Stimulated activated CD8-positive, alpha-beta memory T cell treated with anti-CD3 and anti-CD28 coated beads, Interleukin-4, amount 100 ng/mL, for 1 hour (primary cell): ENCODE results near the gene ASXL1.

ENCODE experiments used
- DNase-seq, 2 donors: peaks; one replicate each; pipeline ENCODE4 v3.0.0-alpha.2; 2020; ENCODE audit warnings: low read depth in 2 of 2, low spot score in 1 of 2

The ASXL1 gene

GRCh38 chr20:32404017-32404416 is 45.9 kb downstream of the ASXL1 start:
- no peak for DNase-seq

DNA sequence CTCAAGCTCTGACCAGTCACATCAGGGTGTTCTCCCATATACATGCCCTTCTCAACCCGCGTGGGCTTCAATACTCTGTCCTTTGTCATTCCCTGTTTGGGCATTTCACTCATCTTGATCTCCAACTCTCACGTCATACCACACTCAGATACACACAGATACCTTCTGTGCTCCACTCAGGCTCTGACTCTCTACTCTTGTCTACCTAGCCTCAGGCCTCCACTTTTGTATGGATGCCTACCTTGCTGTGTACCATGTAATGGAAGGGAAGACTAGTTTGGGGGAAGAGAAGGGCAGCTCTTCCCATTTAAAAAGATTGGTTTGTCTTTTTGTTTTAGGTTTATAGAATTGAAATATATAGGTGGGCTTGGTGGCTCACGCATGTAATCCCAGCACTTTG is 48.6 kb downstream of the ASXL1 start:
- no peak for DNase-seq

DNA sequence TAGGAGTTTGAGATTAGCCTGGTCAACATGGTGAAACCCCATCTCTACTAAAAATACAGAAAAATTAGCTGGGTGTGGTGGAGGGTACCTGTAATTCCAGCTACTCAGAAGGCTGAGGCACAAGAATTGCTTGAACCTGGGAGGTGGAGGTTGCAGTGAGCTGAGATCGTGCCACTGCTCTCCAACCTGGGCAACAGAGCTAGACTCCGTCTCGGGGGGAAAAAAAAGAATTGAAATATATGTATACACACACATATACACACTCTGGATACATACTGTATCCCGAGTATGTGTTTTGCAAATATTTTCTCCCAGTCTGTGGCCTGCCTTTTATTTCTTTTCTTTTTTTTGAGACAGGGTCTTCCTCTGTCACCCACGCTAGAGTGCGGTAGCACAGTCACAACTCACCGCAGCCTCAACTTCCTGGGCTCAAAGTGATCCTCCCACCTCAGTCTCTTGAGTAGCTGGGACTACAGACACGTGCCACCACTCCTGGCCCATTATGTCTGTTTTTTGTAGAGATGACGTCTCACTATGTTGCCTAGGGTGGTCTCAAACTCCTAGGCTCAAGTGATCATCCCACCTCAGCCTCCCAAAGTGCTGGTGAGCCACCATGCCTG is 49.1 kb downstream of the ASXL1 start:
- peak in 1 of 2 donors; percentile 27 for DNase-seq

- DNase-seq: no peak
Measured at GRCh38 chr20:32411955-32412706, 54.0 kb downstream of the ASXL1 start.

DNA sequence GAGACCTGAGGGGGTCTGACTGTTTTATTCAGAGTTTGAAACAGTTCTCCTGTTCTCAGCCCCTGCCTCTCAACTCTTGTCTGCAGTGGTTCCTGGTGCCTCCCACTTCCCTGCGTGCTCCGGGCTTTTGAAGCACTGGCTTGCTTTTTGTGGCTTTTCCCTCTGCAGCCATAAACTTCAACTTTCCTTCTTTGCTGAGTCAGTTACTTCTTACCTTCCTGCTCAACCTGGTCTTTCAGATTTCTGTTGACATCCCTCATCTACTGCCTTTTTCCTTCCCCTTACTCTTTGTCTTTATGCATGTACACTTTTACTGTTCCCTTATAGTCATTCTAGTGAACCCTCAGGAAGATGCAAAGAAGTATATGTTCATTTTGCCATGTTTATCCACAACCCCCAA is 57.4 kb downstream of the ASXL1 start:
- DNase-seq: no peak

DNA sequence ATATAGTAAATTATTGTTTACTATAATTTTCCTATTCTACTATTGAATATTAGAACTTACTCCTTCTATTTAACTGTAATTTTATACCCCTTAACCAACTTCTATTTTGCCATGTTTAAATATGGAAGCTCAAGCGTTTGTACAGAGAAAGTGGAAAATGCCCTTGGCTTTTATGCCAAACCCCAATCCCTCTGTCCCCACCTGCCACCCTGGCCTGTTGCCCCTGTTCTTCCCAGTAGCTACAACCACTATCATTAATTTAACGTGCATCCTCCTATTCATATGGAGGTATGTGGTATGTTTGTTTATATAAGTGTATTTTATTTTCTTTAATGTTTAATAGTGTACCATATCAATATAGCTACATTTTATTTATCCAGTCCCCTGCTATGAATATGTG is 58.1 kb downstream of the ASXL1 start:
- no peak for DNase-seq

DNA sequence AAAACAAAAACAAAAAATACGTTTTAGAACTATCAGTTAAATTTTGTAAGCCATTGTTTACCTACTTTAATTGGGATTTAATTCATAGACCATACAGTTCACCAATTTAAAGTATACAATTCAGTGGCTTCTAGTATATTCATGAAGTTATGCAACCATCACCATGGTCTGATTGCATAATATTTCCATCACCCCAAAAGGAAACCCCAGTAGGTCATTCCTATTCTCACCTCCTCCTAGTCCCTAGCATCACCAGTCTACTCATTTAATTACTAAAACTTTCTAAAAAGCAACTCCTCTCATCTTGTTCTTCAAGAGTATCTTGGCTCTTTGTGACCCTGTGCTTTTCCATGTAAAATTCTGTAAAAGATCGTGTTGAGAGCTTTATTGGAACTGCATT is 60.2 kb downstream of the ASXL1 start:
- DNase-seq: no peak

- no peak for DNase-seq
Measured at GRCh38 chr20:32421290-32421689, 63.2 kb downstream of the ASXL1 start.

DNA sequence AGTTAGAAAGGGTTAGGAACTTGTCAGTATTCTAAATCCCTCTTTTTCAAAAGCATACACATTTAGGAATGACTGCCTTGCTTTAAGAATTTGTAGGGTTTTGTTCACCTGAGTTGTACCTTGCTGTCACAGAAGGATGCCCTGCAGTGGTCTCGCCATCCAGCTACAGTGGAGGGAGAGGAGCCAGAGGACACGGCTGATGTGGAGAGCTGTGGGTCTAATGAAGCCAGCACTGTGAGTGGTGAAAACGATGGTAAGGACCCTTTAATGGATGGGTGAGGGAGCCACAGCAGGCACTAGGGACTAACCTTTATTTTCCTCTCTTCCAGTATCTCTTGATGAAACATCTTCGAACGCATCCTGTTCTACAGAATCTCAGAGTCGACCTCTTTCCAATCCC is 69.9 kb downstream of the ASXL1 start:
- no peak for DNase-seq

DNA sequence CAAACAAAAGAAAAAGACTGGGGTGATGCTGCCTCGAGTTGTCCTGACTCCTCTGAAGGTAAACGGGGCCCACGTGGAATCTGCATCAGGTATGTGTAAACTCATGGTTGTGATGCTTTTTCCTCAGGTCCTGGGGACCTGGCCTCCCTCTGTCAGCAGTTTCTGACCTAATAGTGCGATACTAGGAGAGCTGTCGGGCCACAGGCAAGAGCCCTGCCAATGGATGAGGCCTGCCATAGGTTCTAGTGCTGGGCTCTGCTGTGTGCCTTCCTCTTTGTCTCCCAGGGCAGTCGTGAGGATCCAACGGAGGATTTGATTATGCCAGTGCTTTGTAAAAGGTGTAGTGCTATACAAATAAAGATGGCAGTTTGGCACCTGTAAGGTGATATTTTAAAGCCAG is 71.2 kb downstream of the ASXL1 start:
- DNase-seq: no peak

DNA sequence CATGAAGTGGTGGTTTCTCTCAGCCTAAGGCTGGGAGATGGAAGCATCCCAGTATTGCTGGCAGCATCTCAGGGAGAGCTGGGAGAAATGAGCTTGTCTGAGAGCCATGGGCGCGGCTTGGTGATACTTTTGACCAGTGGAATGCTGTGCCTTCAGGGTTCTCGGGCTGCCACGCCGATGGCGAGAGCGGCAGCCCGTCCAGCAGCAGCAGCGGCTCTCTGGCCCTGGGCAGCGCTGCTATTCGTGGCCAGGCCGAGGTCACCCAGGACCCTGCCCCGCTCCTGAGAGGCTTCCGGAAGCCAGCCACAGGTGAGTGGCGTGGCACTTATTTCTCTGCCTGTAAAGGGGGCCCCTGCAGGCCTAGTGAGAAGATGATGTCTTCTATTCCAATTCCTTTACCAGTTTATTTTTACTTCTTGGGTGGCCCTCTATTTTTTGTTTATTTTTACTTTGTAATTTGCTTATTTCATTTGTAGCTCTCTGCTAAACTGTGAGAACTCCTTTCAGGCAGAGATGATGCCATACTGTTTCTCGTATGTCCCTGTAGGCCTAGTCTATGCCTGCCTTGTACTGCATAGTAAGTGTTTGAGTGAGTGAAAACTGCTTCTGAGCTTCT is 71.7 kb downstream of the ASXL1 start:
- DNase-seq: no peak

DNA sequence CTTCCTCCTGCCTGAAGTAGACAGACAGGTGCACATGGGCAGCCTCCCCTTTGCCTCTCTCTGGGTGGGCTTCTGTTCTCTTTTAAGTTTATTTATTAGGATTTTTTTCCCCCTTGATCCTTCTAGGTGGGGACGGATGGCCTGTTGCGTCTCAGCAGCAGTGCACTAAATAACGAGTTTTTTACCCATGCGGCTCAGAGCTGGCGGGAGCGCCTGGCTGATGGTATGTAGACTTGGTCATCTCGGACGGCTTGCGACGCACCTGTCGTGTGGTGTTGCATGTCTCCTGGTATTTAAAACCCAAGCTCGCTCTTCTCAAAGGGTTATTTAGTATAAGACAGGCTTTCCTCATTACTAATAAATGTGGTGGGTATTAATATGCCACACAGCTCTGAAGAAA is 73.3 kb downstream of the ASXL1 start:
- no peak for DNase-seq

- DNase-seq: no peak
Measured at GRCh38 chr20:32432277-32432676, 74.1 kb downstream of the ASXL1 start.

DNA sequence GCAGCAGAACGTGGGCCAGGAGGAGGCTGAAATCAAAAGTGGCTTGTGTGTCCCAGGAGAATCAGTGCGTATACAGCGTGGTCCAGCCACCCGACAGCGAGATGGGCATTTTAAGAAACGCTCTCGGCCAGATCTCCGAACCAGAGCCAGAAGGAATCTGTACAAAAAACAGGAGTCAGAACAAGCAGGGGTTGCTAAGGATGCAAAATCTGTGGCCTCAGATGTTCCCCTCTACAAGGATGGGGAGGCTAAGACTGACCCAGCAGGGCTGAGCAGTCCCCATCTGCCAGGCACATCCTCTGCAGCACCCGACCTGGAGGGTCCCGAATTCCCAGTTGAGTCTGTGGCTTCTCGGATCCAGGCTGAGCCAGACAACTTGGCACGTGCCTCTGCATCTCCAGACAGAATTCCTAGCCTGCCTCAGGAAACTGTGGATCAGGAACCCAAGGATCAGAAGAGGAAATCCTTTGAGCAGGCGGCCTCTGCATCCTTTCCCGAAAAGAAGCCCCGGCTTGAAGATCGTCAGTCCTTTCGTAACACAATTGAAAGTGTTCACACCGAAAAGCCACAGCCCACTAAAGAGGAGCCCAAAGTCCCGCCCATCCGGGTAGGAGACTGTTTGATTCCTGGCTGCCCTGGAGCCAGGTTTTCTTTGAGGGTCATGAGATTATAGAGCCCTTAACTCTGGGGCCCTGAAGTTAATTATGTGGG is 75.3 kb downstream of the ASXL1 start:
- no peak for DNase-seq

GRCh38 chr20:32434434-32434833 is 76.3 kb downstream of the ASXL1 start:
- no peak for DNase-seq

DNA sequence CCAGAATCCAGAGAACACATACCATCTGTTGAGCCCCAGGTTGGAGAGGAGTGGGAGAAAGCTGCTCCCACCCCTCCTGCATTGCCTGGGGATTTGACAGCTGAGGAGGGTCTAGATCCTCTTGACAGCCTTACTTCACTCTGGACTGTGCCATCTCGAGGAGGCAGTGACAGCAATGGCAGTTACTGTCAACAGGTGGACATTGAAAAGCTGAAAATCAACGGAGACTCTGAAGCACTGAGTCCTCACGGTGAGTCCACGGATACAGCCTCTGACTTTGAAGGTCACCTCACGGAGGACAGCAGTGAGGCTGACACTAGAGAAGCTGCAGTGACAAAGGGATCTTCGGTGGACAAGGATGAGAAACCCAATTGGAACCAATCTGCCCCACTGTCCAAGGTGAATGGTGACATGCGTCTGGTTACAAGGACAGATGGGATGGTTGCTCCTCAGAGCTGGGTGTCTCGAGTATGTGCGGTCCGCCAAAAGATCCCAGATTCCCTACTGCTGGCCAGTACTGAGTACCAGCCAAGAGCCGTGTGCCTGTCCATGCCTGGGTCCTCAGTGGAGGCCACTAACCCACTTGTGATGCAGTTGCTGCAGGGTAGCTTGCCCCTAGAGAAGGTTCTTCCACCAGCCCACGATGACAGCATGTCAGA is 77.4 kb downstream of the ASXL1 start:
- DNase-seq: no peak

DNA sequence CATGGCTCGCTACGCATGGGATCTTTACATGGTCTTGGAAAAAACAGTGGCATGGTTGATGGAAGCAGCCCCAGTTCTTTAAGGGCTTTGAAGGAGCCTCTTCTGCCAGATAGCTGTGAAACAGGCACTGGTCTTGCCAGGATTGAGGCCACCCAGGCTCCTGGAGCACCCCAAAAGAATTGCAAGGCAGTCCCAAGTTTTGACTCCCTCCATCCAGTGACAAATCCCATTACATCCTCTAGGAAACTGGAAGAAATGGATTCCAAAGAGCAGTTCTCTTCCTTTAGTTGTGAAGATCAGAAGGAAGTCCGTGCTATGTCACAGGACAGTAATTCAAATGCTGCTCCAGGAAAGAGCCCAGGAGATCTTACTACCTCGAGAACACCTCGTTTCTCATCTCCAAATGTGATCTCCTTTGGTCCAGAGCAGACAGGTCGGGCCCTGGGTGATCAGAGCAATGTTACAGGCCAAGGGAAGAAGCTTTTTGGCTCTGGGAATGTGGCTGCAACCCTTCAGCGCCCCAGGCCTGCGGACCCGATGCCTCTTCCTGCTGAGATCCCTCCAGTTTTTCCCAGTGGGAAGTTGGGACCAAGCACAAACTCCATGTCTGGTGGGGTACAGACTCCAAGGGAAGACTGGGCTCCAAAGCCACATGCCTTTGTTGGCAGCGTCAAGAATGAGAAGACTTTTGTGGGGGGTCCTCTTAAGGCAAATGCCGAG is 78.2 kb downstream of the ASXL1 start:
- no peak for DNase-seq

DNA sequence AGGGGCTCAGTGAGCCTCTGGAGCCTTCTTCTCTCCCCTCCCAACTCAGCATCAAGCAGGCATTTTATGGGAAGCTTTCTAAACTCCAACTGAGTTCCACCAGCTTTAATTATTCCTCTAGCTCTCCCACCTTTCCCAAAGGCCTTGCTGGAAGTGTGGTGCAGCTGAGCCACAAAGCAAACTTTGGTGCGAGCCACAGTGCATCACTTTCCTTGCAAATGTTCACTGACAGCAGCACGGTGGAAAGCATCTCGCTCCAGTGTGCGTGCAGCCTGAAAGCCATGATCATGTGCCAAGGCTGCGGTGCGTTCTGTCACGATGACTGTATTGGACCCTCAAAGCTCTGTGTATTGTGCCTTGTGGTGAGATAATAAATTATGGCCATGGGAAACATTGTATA is 78.8 kb downstream of the ASXL1 start:
- DNase-seq: no peak

DNA sequence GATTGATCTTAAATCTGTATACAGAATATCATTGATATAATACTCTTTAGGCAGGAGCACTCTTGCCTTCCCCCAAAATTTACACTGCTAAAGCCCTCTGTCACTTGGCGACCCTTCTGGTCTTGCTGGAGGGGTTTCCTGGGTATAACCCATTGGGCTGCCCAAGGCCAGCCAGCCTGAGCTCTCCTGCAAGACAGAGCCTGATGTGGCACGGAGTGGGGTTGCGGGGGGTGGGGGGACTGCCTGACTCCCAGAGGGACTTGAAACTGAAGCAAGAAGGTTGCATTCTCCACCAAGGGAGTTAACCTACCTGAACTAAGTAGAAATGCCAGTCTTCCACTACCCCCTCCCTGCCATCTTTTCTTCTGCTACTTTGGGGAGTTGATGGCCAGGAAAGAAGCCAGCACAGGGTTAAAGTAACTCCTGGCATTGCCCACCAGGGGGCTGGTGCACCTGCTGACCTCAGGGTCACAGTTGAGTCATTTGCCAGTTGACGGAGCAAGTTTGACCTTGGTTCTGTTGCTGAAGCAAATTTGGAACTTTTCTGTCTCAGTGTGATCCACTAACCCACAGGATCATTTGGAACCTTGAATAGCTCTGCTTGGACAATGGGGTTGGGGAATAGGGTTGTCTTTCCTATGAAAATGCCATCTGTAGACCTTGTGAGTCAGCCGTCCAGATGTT is 79.4 kb downstream of the ASXL1 start:
- DNase-seq: no peak

- no peak for DNase-seq
Measured at GRCh38 chr20:32438331-32438858, 80.3 kb downstream of the ASXL1 start.
